GM18909 (cell line): ENCODE measurements around the gene VEPH1.

Experiments
- ATAC-seq: cut with Tn5 transposase; IDR thresholded peaks from one replicate; pipeline ENCODE4 v1.9.1; 2021; ENCODE audit warnings: mild to moderate bottlenecking; ENCODE audit not compliant: unreplicated experiment, poor library complexity

Gene VEPH1

DNA sequence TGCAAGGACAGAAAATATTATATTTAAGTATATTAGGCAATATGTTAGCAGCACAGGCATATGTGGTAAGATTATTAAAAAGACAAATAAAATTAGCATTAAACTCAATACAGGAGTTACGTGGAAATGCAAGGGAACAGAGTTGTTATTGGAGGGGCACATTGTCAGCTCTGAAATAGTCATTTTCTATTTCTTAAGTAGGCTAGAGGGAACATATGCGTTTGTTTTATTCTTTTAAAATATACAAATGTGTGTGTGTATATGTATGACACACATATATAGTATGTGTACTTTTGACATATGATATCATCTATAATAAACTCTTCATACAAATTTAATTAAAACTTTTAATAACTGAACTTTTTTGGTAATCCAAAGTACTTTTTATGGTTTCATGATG, 22.8 kb upstream of the VEPH1 start:
- ATAC-seq: no peak

GRCh38 chr3:157523814-157524213, 20.6 kb upstream of the VEPH1 start:
- no peak for ATAC-seq

DNA sequence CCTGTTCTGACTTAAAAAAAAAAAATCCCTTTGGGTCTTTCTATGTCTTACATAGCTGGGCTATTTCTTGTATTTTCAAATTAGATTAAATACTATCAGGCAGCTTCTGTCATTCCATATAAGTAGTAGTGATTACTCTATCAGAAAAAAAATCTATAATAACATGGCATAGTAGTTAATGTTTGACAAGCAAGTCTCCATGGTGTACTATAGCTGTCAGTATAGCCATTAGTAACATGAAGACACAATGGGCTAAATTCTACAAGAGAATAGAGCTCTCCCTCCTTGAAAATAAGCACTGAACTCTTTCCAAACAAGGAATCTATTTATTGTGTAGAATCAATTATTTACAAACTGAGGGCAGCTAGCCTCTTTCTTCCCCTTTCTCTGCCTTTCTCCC, 19.4 kb upstream of the VEPH1 start:
- ATAC-seq: no peak

GRCh38 chr3:157520485-157521150, 17.4 kb upstream of the VEPH1 start:
- no peak for ATAC-seq

- no peak for ATAC-seq
Measured at GRCh38 chr3:157518881-157519280, 15.7 kb upstream of the VEPH1 start.

GRCh38 chr3:157516928-157517327, 13.7 kb upstream of the VEPH1 start:
- ATAC-seq: no peak

- no peak for ATAC-seq
Measured at GRCh38 chr3:157515398-157515797, 12.2 kb upstream of the VEPH1 start.

DNA sequence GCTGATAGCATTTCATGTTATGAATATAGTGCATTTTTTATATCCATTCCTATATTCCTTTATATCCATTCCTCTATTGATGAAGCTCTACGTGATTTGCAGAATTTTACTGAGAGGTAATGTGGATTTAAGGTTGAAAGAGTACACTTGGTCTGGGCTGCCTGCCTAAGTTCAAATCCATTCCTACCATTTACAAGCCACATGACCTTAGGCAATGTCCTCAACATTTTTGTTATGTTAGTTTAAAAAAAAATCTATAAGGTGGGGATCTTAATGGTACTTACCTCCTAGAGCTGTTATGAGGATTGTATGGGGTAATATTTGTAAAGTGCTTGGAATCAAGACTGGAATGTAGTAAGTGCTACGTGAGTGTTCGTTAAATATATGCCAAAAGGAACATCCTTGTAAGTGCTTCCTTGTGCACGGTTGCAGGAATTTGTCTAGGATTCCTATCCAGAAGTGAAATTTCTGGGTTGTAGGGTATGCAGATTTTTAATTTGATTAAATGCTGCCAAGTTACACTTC, 11.2 kb upstream of the VEPH1 start:
- no peak for ATAC-seq

- ATAC-seq: no peak
Measured at GRCh38 chr3:157513585-157513984, 10.4 kb upstream of the VEPH1 start.

DNA sequence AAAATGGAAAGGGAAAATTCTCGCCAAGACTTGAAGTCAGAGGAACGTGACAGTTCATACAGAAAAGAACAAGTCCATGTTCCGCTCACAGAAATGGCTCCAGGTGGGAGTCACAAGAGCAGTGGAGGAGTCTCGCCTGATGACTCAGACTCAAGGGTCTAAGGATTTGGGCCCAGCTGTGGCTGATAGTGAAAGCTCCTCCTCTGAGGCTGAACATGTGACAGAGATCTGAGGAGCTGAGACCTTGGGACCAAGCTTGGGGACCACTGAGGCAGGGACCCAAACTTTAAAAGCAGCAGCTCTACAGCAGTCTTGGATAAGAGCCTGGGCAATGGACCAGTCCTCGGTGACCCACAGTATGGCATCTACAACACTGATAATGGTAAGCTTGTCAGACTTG, 9.3 kb upstream of the VEPH1 start:
- no peak for ATAC-seq

- no peak for ATAC-seq
Measured at GRCh38 chr3:157508461-157508860, 5.2 kb upstream of the VEPH1 start.

DNA sequence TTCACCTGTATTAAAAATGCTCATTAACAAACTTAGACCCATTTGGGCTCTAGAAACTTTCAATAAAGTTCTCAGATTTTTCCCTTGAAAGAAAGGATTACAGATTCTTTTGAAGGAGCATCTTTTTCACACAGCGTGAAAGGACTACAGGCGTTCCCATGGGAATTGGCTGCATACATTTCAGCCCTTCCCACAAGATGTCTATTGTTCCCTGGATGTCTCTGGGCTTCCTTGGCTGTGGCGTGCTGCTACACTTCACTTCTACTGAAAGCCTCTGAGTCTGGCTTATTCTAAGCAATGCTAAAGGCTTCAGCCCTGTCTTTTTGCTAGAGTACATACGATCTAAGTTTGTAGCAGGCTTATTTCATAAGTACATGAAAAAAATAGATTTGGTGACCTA, 1.4 kb downstream of the VEPH1 start:
- no peak for ATAC-seq

GRCh38 chr3:157500232-157500631, 3.0 kb downstream of the VEPH1 start:
- ATAC-seq: no peak

- ATAC-seq: no peak
Measured at GRCh38 chr3:157499342-157499963, 3.8 kb downstream of the VEPH1 start.

DNA sequence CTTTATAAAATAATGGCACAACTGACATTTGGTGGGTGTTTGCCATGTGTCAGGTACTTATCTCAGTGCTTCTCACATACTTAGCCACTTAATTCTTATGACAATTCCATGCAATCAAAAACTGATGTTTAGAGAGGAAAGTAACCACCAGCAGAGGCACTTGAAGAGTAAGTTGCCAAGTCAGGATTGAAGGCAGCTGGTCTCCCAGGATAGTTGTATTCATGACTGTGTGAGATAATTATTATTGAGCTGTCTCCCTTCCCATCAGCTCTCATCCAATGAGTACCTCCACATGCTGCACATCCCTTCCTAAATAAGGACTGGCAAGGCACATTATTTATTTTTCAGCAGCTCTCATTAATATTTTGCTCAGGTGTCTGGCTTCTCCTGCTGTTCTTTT, 4.8 kb downstream of the VEPH1 start:
- no peak for ATAC-seq

GRCh38 chr3:157495846-157496245, 7.4 kb downstream of the VEPH1 start:
- ATAC-seq: no peak

- no peak for ATAC-seq
Measured at GRCh38 chr3:157494581-157495281, 8.5 kb downstream of the VEPH1 start.

- no peak for ATAC-seq
Measured at GRCh38 chr3:157493627-157494550, 9.3 kb downstream of the VEPH1 start.

DNA sequence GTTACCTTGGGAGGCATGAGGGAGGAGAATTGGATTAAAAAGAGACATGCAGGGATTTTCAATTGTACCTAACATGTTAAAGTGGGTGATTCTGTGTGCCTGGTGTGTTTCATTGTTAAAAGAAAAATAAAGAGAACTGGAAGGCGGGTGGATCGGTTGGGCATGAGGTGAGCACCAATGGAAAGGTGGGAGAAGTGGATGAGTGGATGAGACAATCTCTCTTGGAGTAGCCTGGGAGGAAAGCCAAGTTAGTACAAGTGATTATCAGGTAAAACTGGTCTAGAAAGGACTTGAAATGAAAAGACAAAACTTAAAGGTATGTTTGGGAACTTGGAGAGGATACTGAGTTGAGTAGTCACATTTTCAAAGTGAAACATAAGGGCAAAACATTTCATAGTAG, 12.1 kb downstream of the VEPH1 start:
- no peak for ATAC-seq

GRCh38 chr3:157488144-157488543, 15.1 kb downstream of the VEPH1 start:
- no peak for ATAC-seq
